ENCODE measurements around the gene HCK. TPM values are rescaled to one million over a fixed set of nuclear protein-coding genes. Genes with fewer than 3 reads are reported as not detected.

Gene HCK
- total RNA-seq, 4 donors from 2014 or later: 7.0 to 10.2 (median 8.7) TPM

DNA sequence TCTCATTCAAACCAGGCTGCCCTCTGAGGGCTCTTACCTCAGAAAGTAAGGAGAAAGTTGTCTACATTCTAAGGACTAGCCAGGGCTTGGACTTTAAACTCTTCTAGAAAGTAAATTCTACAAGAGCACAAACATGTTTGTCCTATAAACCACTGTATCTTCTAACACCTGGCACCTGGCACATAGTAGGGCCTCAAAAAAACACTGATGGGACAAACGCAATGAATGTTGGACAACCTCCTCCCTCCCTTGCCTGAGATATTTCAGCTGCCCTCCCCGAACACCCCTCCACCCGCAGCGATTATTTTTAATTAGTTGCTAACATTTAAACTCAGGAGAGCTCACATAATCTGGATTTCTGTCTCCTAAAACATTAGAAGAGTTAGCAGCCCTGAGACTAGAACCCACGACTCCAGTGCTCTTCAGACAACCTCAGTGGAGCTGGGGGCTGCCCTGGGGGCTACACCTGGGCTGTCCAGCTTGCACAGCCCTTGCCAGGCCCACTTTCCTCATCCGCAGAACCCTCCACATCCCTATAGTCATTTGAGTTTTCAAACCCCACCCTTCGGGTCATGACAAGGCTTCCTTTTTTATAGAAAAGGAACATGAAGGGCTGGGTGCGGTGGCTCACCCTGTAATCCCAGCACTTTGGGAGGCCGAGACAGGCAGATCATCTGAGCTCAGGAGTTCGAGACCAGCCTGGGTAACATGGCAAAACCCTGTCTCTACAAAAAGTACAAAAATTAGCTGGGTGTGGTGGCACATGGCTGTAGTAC, 4.9 kb downstream of the HCK start:
- DNase-seq (ENCODE audit: low spot score in 2 of 2): peak in 1 of 2 donors; percentile 65
- no peak for TF ChIP-seq POLR2A (IDR thresholded peaks at IDR 0.05)
- TF ChIP-seq, protein P1, sequence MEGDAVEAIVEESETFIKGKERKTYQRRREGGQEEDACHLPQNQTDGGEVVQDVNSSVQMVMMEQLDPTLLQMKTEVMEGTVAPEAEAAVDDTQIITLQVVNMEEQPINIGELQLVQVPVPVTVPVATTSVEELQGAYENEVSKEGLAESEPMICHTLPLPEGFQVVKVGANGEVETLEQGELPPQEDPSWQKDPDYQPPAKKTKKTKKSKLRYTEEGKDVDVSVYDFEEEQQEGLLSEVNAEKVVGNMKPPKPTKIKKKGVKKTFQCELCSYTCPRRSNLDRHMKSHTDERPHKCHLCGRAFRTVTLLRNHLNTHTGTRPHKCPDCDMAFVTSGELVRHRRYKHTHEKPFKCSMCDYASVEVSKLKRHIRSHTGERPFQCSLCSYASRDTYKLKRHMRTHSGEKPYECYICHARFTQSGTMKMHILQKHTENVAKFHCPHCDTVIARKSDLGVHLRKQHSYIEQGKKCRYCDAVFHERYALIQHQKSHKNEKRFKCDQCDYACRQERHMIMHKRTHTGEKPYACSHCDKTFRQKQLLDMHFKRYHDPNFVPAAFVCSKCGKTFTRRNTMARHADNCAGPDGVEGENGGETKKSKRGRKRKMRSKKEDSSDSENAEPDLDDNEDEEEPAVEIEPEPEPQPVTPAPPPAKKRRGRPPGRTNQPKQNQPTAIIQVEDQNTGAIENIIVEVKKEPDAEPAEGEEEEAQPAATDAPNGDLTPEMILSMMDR (IDR thresholded peaks at IDR 0.05): no peak
- 68 to 74% methylated on average over 10 of the region's 10 CpGs for WGBS, 2 donors
- no peak overlapping the region for H3K4me3 ChIP-seq (ENCODE audit: low read depth, poor library complexity, severe bottlenecking)
- intact Hi-C loops (cut with DNase I; ENCODE audit: low total_unique reads): no loop called here

DNA sequence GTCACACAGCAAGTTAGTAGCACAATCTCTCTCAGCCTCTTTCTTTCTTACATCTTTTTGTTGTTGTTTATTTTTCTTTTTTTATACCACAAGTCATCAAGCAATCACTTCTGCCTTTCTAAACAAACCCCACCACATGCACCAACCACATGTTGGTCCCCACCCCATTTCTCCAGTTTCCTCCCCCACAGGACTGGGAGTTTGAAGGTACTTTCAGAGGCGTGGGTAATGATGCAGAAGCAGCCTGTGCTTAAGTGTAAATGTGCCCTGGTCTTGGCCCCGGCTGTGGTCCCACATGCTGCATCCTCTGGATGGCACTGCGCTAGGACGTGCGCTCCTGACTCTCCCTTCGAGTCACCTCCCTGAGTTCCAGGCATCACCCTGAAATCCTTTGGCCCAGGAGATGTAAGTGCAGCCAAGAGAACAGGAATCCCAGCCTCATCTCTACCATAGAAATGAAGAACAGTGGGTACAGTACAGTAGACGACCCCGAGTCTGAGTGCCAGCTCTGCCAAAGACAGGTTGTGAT, 5.7 kb downstream of the HCK start:
- intact Hi-C loops (cut with DNase I; ENCODE audit: low total_unique reads): no loop called here
- no peak for TF ChIP-seq POLR2A (IDR thresholded peaks at IDR 0.05)
- TF ChIP-seq, protein P1 (IDR thresholded peaks at IDR 0.05): no peak
- peak in 1 of 2 donors; percentile 69 for DNase-seq (ENCODE audit: low spot score in 2 of 2)
- H3K4me3 ChIP-seq (ENCODE audit: low read depth, poor library complexity, severe bottlenecking): no peak overlapping the region
- 68 to 71% methylated on average over 8 of the region's 8 CpGs for WGBS, 2 donors

DNA sequence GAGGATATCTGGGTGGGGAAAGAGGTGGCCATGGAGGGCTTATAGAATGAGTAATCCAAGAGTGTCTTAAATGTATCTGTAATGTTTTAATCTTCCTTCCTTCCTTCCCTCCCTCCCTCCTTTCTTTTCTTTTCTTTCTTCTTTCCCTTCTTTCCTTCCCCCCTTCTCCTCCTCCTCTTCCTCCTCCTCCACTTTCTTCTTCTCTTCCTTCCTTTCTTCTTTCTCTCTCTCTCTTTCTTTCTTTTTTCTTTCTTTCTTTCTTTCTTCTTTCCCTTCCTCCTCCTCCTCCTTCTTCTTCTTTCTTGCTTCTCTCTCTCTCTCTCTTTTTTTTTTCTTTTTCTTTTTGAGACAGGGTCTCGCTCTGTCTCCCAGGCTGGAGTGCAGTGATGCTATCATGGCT, 7.1 kb downstream of the HCK start:
- DNase-seq (ENCODE audit: low spot score in 2 of 2): no peak
- intact Hi-C loops (cut with DNase I; ENCODE audit: low total_unique reads): no loop called here
- WGBS, 2 donors: 80 to 100% methylated on average over 1 of the region's 1 CpG
- TF ChIP-seq, protein P1 (IDR thresholded peaks at IDR 0.05): no peak
- TF ChIP-seq POLR2A (IDR thresholded peaks at IDR 0.05): no peak
- no peak overlapping the region for H3K4me3 ChIP-seq (ENCODE audit: low read depth, poor library complexity, severe bottlenecking)

DNA sequence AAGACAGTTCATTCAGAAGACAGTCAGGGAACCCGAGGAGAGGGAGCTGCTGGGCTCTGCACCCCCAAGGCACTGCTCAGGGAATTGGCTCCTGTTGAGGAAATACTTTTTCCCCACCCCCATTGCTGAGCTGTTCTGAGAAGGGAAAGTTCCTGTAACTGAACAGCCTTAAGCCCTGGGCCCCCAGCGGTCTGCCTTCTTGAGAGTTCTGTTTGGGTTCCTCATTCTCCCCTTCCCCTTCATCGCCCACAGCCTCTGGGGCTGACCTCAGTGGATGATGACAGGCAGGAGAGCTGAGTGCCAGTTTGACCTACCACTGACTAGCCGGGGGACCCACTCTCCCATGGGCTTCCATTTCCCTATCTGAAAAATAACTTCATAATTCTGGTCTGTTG, 10.7 kb downstream of the HCK start:
- 53 to 65% methylated on average over 4 of the region's 4 CpGs for WGBS, 2 donors
- peak; percentile 32 to 89 for DNase-seq (ENCODE audit: low spot score in 2 of 2)
- intact Hi-C loops (cut with DNase I; ENCODE audit: low total_unique reads): no loop called here
- no peak overlapping the region for H3K4me3 ChIP-seq (ENCODE audit: low read depth, poor library complexity, severe bottlenecking)
- TF ChIP-seq POLR2A (IDR thresholded peaks at IDR 0.05): no peak
- TF ChIP-seq, protein P1 (IDR thresholded peaks at IDR 0.05): no peak

DNA sequence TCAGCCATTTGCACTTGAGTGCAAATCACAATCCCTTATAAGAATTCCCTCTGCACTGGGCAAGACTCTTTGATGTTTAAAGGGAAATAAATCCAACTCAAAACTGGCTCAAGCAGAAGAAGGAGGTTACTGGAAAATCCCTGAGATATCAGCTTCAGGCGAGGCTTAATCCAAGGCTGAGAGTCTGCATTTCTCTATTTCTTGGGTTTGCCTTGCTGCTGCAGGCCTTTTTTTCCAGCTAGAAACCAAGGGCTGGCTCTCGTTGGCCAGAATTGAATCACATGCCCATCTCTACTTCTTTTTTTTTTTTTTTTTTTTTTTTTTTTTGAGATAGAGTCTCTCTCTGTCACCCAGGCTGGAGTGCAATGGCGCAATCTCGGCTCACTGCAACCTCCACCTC, 11.7 kb downstream of the HCK start:
- intact Hi-C loops (cut with DNase I; ENCODE audit: low total_unique reads): no loop called here
- TF ChIP-seq, protein P1 (IDR thresholded peaks at IDR 0.05): no peak
- TF ChIP-seq POLR2A (IDR thresholded peaks at IDR 0.05): no peak
- no peak overlapping the region for H3K4me3 ChIP-seq (ENCODE audit: low read depth, poor library complexity, severe bottlenecking)
- 52 to 70% methylated on average over 4 of the region's 4 CpGs for WGBS, 2 donors
- no peak for DNase-seq (ENCODE audit: low spot score in 2 of 2)

Data from lower leg skin (tissue), 4 donors.